Measurements from ENCODE around the gene KANK4.

KANK4 gene

DNA sequence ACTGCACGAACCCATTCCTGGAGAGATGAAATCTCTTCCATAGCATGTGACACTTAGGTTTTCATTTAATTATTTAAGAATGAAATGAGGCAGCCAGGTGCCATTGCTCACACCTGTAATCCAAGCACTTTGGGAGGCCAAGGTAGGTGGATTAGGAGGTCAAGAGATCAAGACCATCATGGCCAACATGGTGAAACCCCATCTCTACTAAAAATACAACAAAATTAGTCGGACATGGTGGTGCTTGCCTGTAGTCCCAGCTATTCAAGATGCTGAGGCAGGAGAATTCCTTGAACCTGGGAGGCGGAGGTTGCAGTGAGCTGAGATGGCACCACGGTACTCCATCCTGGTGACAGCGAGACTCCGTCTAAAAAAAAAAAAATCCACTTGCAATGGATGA, 106.8 kb downstream of the KANK4 start:
- peaks cover 7% of the 10 kb centered on the region for H3K4me1 ChIP-seq (ENCODE audit: insufficient read depth, low read length, poor library complexity, severe bottlenecking)
- H3K36me3 ChIP-seq (ENCODE audit: insufficient read depth, low read length) = no peaks in the 10 kb centered on the region
- H3F3A ChIP-seq (ENCODE audit: low read depth) = no peaks in the 10 kb centered on the region
- H3K79me2 ChIP-seq (ENCODE audit: insufficient read depth, low read length) = no peaks in the 10 kb centered on the region
- H3K27me3 ChIP-seq (ENCODE audit: insufficient read depth, low read length, poor library complexity, severe bottlenecking) = no peaks in the 10 kb centered on the region
- H3K9ac ChIP-seq (ENCODE audit: low read depth, low read length, poor library complexity, severe bottlenecking) = no peak overlapping the region
- H3K4me2 ChIP-seq (ENCODE audit: low read depth, low read length, poor library complexity, severe bottlenecking) = no peak overlapping the region
- TF ChIP-seq, protein P1, sequence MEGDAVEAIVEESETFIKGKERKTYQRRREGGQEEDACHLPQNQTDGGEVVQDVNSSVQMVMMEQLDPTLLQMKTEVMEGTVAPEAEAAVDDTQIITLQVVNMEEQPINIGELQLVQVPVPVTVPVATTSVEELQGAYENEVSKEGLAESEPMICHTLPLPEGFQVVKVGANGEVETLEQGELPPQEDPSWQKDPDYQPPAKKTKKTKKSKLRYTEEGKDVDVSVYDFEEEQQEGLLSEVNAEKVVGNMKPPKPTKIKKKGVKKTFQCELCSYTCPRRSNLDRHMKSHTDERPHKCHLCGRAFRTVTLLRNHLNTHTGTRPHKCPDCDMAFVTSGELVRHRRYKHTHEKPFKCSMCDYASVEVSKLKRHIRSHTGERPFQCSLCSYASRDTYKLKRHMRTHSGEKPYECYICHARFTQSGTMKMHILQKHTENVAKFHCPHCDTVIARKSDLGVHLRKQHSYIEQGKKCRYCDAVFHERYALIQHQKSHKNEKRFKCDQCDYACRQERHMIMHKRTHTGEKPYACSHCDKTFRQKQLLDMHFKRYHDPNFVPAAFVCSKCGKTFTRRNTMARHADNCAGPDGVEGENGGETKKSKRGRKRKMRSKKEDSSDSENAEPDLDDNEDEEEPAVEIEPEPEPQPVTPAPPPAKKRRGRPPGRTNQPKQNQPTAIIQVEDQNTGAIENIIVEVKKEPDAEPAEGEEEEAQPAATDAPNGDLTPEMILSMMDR (conservative IDR thresholded peaks at IDR 0.05; ENCODE audit: low read length) = no peak
- TF ChIP-seq EZH2phosphoT487 (IDR thresholded peaks at IDR 0.05; ENCODE audit: borderline replicate concordance) = no peak
- peaks cover 8% of the 10 kb centered on the region; the same call in 1 of the 2 replicates for H3K9me3 ChIP-seq (ENCODE audit: insufficient read depth, low read depth, low read length)
- no peaks in the 10 kb centered on the region for H4K20me1 ChIP-seq (ENCODE audit: insufficient read depth, low read length, poor library complexity, severe bottlenecking)
- no peak overlapping the region for H3K4me3 ChIP-seq (ENCODE audit: low read length, poor library complexity, severe bottlenecking)
- no peaks in the 10 kb centered on the region for H3K9me2 ChIP-seq (replicated peaks; ENCODE audit: low read depth, low read length)
- H2AFZ ChIP-seq (ENCODE audit: low read length) = no peak overlapping the region

DNA sequence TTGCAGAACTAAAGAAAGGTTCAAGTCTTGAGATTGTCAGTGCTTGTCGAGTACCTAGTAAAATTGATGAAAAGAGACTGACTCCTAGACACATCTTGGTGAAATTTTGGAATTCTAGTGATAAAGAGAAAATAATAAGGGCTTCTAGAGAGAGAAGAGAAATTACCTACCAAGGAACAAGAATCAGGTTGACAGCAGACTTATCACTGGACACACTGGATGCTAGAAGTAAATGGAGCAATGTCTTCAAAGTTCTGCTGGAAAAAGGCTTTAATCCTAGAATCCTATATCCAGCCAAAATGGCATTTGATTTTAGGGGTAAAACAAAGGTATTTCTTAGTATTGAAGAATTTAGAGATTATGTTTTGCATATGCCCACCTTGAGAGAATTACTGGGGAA, 108.3 kb downstream of the KANK4 start:
- Histone ChIP-seq H3K79me2 (ENCODE audit: insufficient read depth, low read length) (no peaks in the 10 kb centered on the region), H3K9me2 (replicated peaks; ENCODE audit: low read depth, low read length) (no peaks in the 10 kb centered on the region), H3K4me1 (ENCODE audit: insufficient read depth, low read length, poor library complexity, severe bottlenecking) (peaks cover 7% of the 10 kb centered on the region), H3K27me3 (ENCODE audit: insufficient read depth, low read length, poor library complexity, severe bottlenecking) (no peaks in the 10 kb centered on the region), H3K36me3 (ENCODE audit: insufficient read depth, low read length) (no peaks in the 10 kb centered on the region), H3K9ac (ENCODE audit: low read depth, low read length, poor library complexity, severe bottlenecking) (no peak overlapping the region), H2AFZ (ENCODE audit: low read length) (no peak overlapping the region), H3K4me2 (ENCODE audit: low read depth, low read length, poor library complexity, severe bottlenecking) (no peak overlapping the region), H4K20me1 (ENCODE audit: insufficient read depth, low read length, poor library complexity, severe bottlenecking) (no peaks in the 10 kb centered on the region), H3K9me3 (ENCODE audit: insufficient read depth, low read depth, low read length) (peaks cover 8% of the 10 kb centered on the region; the same call in 1 of the 2 replicates), H3K4me3 (ENCODE audit: low read length, poor library complexity, severe bottlenecking) (no peak overlapping the region), H3F3A (ENCODE audit: low read depth) (no peaks in the 10 kb centered on the region)
- TF ChIP-seq, protein P1 (conservative IDR thresholded peaks at IDR 0.05; ENCODE audit: low read length) = no peak
- no peak for TF ChIP-seq EZH2phosphoT487 (IDR thresholded peaks at IDR 0.05; ENCODE audit: borderline replicate concordance)

DNA sequence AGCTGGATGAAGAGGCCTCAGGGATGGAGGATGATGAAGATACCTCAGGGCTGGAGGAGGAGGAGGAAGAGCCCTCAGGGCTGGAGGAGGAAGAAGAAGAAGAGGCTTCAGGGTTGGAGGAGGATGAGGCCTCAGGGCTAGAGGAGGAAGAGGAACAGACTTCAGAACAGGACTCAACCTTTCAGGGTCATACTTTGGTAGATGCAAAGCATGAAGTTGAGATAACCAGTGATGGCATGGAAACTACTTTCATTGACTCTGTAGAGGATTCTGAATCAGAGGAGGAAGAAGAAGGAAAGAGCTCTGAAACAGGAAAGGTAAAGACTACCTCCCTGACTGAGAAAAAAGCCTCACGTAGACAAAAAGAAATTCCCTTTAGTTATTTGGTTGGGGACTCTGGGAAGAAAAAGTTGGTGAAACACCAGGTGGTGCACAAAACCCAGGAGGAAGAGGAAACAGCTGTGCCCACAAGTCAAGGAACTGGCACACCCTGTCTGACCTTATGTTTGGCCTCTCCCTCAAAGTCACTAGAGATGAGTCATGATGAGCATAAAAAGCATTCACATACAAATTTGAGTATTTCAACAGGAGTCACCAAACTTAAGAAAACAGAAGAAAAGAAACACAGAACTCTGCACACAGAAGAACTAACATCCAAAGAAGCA, 109.2 kb downstream of the KANK4 start:
- H4K20me1 ChIP-seq (ENCODE audit: insufficient read depth, low read length, poor library complexity, severe bottlenecking) = no peaks in the 10 kb centered on the region
- H3F3A ChIP-seq (ENCODE audit: low read depth) = no peaks in the 10 kb centered on the region
- no peaks in the 10 kb centered on the region for H3K9me2 ChIP-seq (replicated peaks; ENCODE audit: low read depth, low read length)
- no peak overlapping the region for H3K4me3 ChIP-seq (ENCODE audit: low read length, poor library complexity, severe bottlenecking)
- no peak for TF ChIP-seq EZH2phosphoT487 (IDR thresholded peaks at IDR 0.05; ENCODE audit: borderline replicate concordance)
- TF ChIP-seq, protein P1 (conservative IDR thresholded peaks at IDR 0.05; ENCODE audit: low read length) = no peak
- peaks cover 8% of the 10 kb centered on the region; the same call in 1 of the 2 replicates for H3K9me3 ChIP-seq (ENCODE audit: insufficient read depth, low read depth, low read length)
- no peak overlapping the region for H3K9ac ChIP-seq (ENCODE audit: low read depth, low read length, poor library complexity, severe bottlenecking)
- peaks cover 7% of the 10 kb centered on the region for H3K4me1 ChIP-seq (ENCODE audit: insufficient read depth, low read length, poor library complexity, severe bottlenecking)
- no peak overlapping the region for H3K4me2 ChIP-seq (ENCODE audit: low read depth, low read length, poor library complexity, severe bottlenecking)
- H3K27me3 ChIP-seq (ENCODE audit: insufficient read depth, low read length, poor library complexity, severe bottlenecking) = no peaks in the 10 kb centered on the region
- no peaks in the 10 kb centered on the region for H3K36me3 ChIP-seq (ENCODE audit: insufficient read depth, low read length)
- H3K79me2 ChIP-seq (ENCODE audit: insufficient read depth, low read length) = no peaks in the 10 kb centered on the region
- H2AFZ ChIP-seq (ENCODE audit: low read length) = no peak overlapping the region

Data from Loucy (cell line).